H9 (cell line): ENCODE results near the gene PIEZO2. TPM values are rescaled to one million over a fixed set of nuclear protein-coding genes. Genes with fewer than 3 reads are reported as not detected.

ENCODE experiments used
- DNase-seq: peaks from one replicate; pipeline ENCODE4 v3.0.0-alpha.2; 2017
- H2AFZ ChIP-seq: one replicate; pipeline ENCODE4 v1.6.1; 2013; ENCODE audit warnings: mild to moderate bottlenecking, low read length, control low read depth, moderate library complexity
- H2AK5ac ChIP-seq: 2 replicates; pipeline ENCODE4 v1.6.1; 2013; ENCODE audit warnings: low read length, control low read depth, mixed read lengths; ENCODE audit not compliant: insufficient read length
- H2BK120ac ChIP-seq: one replicate; pipeline ENCODE4 v1.6.1; 2013; ENCODE audit warnings: low read depth, mild to moderate bottlenecking, low read length, control low read depth, inconsistent platforms; ENCODE audit not compliant: poor library complexity, severe bottlenecking
- H2BK12ac ChIP-seq: 2 replicates; pipeline ENCODE4 v1.6.1; 2013; ENCODE audit warnings: low read length, control low read depth, mixed read lengths, low read depth; ENCODE audit not compliant: insufficient read length
- H2BK15ac ChIP-seq: 2 replicates; pipeline ENCODE4 v1.6.1; 2013; ENCODE audit warnings: low read depth, low read length, control low read depth
- H2BK20ac ChIP-seq: one replicate; pipeline ENCODE4 v1.6.1; 2013; ENCODE audit warnings: low read depth, mild to moderate bottlenecking, low read length, control low read depth, inconsistent platforms; ENCODE audit not compliant: poor library complexity, severe bottlenecking
- H2BK5ac ChIP-seq: 2 replicates; pipeline ENCODE4 v1.6.1; 2013; ENCODE audit warnings: low read length, control low read depth, mixed read lengths; ENCODE audit not compliant: insufficient read length
- H3K14ac ChIP-seq: 2 replicates; pipeline ENCODE4 v1.6.1; 2013; ENCODE audit warnings: low read length, control low read depth; ENCODE audit not compliant: insufficient read depth
- H3K18ac ChIP-seq: 2 replicates; pipeline ENCODE4 v1.6.1; 2013; ENCODE audit warnings: low read depth, mild to moderate bottlenecking, mixed read lengths, low read length, control low read depth; ENCODE audit not compliant: insufficient read length
- H3K23ac ChIP-seq: 2 replicates; pipeline ENCODE4 v1.6.1; 2013; ENCODE audit warnings: low read length, control low read depth, mixed read lengths, low read depth; ENCODE audit not compliant: insufficient read length
- H3K23me2 ChIP-seq: 2 replicates; pipeline ENCODE4 v1.6.1; 2013; ENCODE audit warnings: low read depth, mild to moderate bottlenecking, mixed read lengths, low read length, control low read depth; ENCODE audit not compliant: insufficient read length, poor library complexity, severe bottlenecking
- H3K27ac ChIP-seq: 2 replicates; pipeline ENCODE4 v1.5.1; 2013; ENCODE audit warnings: low read length, control low read depth, mixed read lengths, low read depth; ENCODE audit not compliant: insufficient read length
- H3K27me3 ChIP-seq: 2 replicates; pipeline ENCODE4 v1.6.1; 2013; ENCODE audit warnings: low read length, control low read depth, inconsistent platforms; ENCODE audit not compliant: insufficient read depth
- H3K4ac ChIP-seq: 2 replicates; pipeline ENCODE4 v1.6.1; 2013; ENCODE audit warnings: low read depth, mild to moderate bottlenecking, control low read depth, inconsistent platforms, low read length, moderate library complexity
- H3K4me1 ChIP-seq: 2 replicates; pipeline ENCODE4 v1.6.1; 2013; ENCODE audit warnings: low read length, control low read depth, inconsistent platforms; ENCODE audit not compliant: insufficient read depth
- H3K4me2 ChIP-seq: 2 replicates; pipeline ENCODE4 v1.6.1; 2013; ENCODE audit warnings: low read length, control low read depth, mixed read lengths; ENCODE audit not compliant: insufficient read length, insufficient read depth
- H3K56ac ChIP-seq: 2 replicates; pipeline ENCODE4 v1.6.1; 2013; ENCODE audit warnings: low read depth, mild to moderate bottlenecking, mixed read lengths, low read length, control low read depth; ENCODE audit not compliant: insufficient read length
- H3K79me1 ChIP-seq: 2 replicates; pipeline ENCODE4 v1.6.1; 2013; ENCODE audit warnings: low read depth, mild to moderate bottlenecking, moderate library complexity, low read length, control low read depth, inconsistent platforms; ENCODE audit not compliant: insufficient read depth, poor library complexity, severe bottlenecking
- H3K79me2 ChIP-seq: 2 replicates; pipeline ENCODE4 v1.6.1; 2013; ENCODE audit warnings: low read length, control low read depth, inconsistent platforms; ENCODE audit not compliant: insufficient read depth
- H3K9ac ChIP-seq: 2 replicates; pipeline ENCODE4 v1.6.1; 2013; ENCODE audit warnings: low read length, control low read depth, mixed read lengths; ENCODE audit not compliant: insufficient read length; ENCODE audit errors: extremely low read depth
- H3K9me3 ChIP-seq: one replicate; pipeline ENCODE4 v1.6.1; 2013; ENCODE audit warnings: low read depth, low read length, inconsistent platforms; ENCODE audit not compliant: control insufficient read depth
- H3T11ph ChIP-seq: one replicate; pipeline ENCODE4 v1.6.1; 2013; ENCODE audit warnings: mild to moderate bottlenecking, low read length, control low read depth, inconsistent platforms
- H4K20me1 ChIP-seq: one replicate; pipeline ENCODE4 v1.6.1; 2013; ENCODE audit not compliant: control insufficient read depth, insufficient read length, insufficient read depth
- H4K5ac ChIP-seq: 2 replicates; pipeline ENCODE4 v1.6.1; 2013; ENCODE audit warnings: low read depth, mild to moderate bottlenecking, mixed read lengths, low read length, control low read depth; ENCODE audit not compliant: insufficient read length
- H4K8ac ChIP-seq: replicated peaks from 2 replicates; pipeline ENCODE4 v1.6.1; 2013; ENCODE audit warnings: low read length, control low read depth, mixed read lengths, low read depth; ENCODE audit not compliant: insufficient read length
- H4K91ac ChIP-seq: 2 replicates; pipeline ENCODE4 v1.6.1; 2013; ENCODE audit warnings: low read depth, mild to moderate bottlenecking, moderate library complexity, mixed read lengths, low read length, control low read depth; ENCODE audit not compliant: insufficient read length
- H3K27ac Mint-ChIP-seq, 3 experiments: 2 replicates in 2 of 3; 3 replicates in 1 of 3; pipeline ENCODE4 v1.8.0; 2020 to 2021; ENCODE audit warnings: mixed read lengths in 3 of 3, mild to moderate bottlenecking in 1 of 3, moderate library complexity in 1 of 3
- H3K27me3 Mint-ChIP-seq: 2 replicates; pipeline ENCODE4 v1.8.0; 2021; ENCODE audit warnings: low read depth, mild to moderate bottlenecking, moderate library complexity, mixed read lengths
- H3K36me3 Mint-ChIP-seq, 3 experiments: 2 replicates in 2 of 3; 3 replicates in 1 of 3; pipeline ENCODE4 v1.8.0; 2020 to 2021; ENCODE audit warnings: low read depth in 3 of 3, mixed read lengths in 3 of 3; ENCODE audit not compliant: insufficient read depth in 1 of 3
- H3K4me1 Mint-ChIP-seq, 2 experiments: 2 replicates each; pipeline ENCODE4 v1.8.0; 2020; ENCODE audit warnings: mixed read lengths in 2 of 2
- H3K4me3 Mint-ChIP-seq, 2 experiments: 2 replicates in 1 of 2; 3 replicates in 1 of 2; pipeline ENCODE4 v1.8.0; 2020 to 2021; ENCODE audit warnings: mild to moderate bottlenecking in 2 of 2, mixed read lengths in 2 of 2, moderate library complexity in 1 of 2
- H3K9me3 Mint-ChIP-seq, 2 experiments: 2 replicates in 1 of 2; 3 replicates in 1 of 2; pipeline ENCODE4 v1.8.0; 2020; ENCODE audit warnings: mild to moderate bottlenecking in 2 of 2, mixed read lengths in 2 of 2, moderate library complexity in 1 of 2
- CTCF ChIP-seq: fragments of 200-600 bp; sonication (generic); conservative IDR thresholded peaks from 3 replicates; pipeline ENCODE4 v1.8.0; 2021; ENCODE audit warnings: antibody characterized with exemption, mild to moderate bottlenecking
- WGBS: extraction: QIAGEN DNeasy Blood & Tissue Kit; methylation state at CpG from one replicate; pipeline ENCODE4 v1.1.7; 2013; ENCODE audit warnings: missing lambda C conversion rate, low lambda C conversion rate, mixed read lengths; ENCODE audit not compliant: insufficient read length; ENCODE audit errors: extremely low coverage; 5-methylcytosine and 5-hydroxymethylcytosine counted together
- total RNA-seq: library from RNA; stranded (reverse); gene quantifications from 2 replicates; pipeline ENCODE4 v1.2.1, GENCODE V29; 2021

PIEZO2 gene
- total RNA-seq, 1 experiment from 2014 or later, result 3.9 TPM

GRCh38 chr18:10826400-10826799, 323.0 kb downstream of the PIEZO2 start:
- no peak overlapping the region for H3K9ac ChIP-seq

More at GRCh38 chr18:10826400-10826799, 323.0 kb downstream of the PIEZO2 start:
- TF ChIP-seq CTCF, result no peak
- Histone ChIP-seq H3K23ac (no peak overlapping the region), H2BK5ac (no peak overlapping the region), H3K79me1 (no peaks in the 10 kb centered on the region), H4K20me1 (no peaks in the 10 kb centered on the region), H3K4me1 (0 out of 2 replicates have a peak, but pooled peaks cover 3% of the 10 kb centered on the region), H3K14ac (no peak overlapping the region), H3K27me3 (no peaks in the 10 kb centered on the region), H3K27ac (no peak overlapping the region), H3K18ac (no peak overlapping the region), H3K4me2 (no peak overlapping the region), H4K8ac (no peak overlapping the region), H3T11ph (no peak overlapping the region), H2AK5ac (no peak overlapping the region), H3K9me3 (no peaks in the 10 kb centered on the region), H2BK20ac (no peak overlapping the region), H3K23me2 (no peaks in the 10 kb centered on the region), H2BK12ac (no peak overlapping the region), H2AFZ (no peak overlapping the region), H4K91ac (no peak overlapping the region), H4K5ac (no peak overlapping the region), H2BK120ac (no peak overlapping the region), H2BK15ac (no peak overlapping the region), H3K56ac (no peak overlapping the region), H3K79me2 (no peaks in the 10 kb centered on the region), H3K4ac (no peak overlapping the region)
- peaks cover 7 to 17% of the 10 kb centered on the region in 2 experiments; a peak in 4 of 5 replicates for H3K9me3 Mint-ChIP-seq
- H3K27ac Mint-ChIP-seq, result no peak overlapping the region
- no peaks in the 10 kb centered on the region for H3K27me3 Mint-ChIP-seq
- H3K4me1 Mint-ChIP-seq, result peaks cover 4 to 6% of the 10 kb centered on the region in 2 experiments; a peak in 2 of 4 replicates
- H3K4me3 Mint-ChIP-seq, result no peak overlapping the region
- DNase-seq, result no peak
- WGBS, result no CpG with 5 or more reads among the region's 2 CpGs
- H3K36me3 Mint-ChIP-seq, result peaks cover 2 to 7% (median 7%) of the 10 kb centered on the region in 3 experiments; a peak in 4 of 7 replicates
